SK-MEL-5 (cell line): Measurements from ENCODE around the gene SGF29. TPM values are rescaled to one million over a fixed set of nuclear protein-coding genes. Genes with fewer than 3 reads are reported as not detected.
A peak's percentile ranks its signal among the peaks of the same experiment; 100 is the strongest.
"Not testable (repeated sequence)": the region's sequence is repeated elsewhere in the genome, so short reads cannot be mapped to it uniquely, and the experiment has no call there.

Source experiments
- DNase-seq: peaks from one replicate; pipeline ENCODE4 v3.0.0-alpha.2; 2016; ENCODE audit warnings: low read depth, low spot score
- in situ Hi-C: cut with HindIII; loops from 2 replicates; pipeline ENCODE4 v1.10.0; 2016; ENCODE audit warnings: low sequenced_read_pairs, high pct_unique_total_duplicates, low pct_unique_long_range_greater_than_20kb
- total RNA-seq: library from RNA; depleted of rRNA; stranded (reverse); fragments of >200 nt; shearing (Covaris generic); gene quantifications from 2 replicates; pipeline ENCODE4 v1.2.3, GENCODE V29; 2014; rRNA removed

Gene SGF29
- total RNA-seq, 1 experiment from 2014 or later, result 11.0 TPM

DNA sequence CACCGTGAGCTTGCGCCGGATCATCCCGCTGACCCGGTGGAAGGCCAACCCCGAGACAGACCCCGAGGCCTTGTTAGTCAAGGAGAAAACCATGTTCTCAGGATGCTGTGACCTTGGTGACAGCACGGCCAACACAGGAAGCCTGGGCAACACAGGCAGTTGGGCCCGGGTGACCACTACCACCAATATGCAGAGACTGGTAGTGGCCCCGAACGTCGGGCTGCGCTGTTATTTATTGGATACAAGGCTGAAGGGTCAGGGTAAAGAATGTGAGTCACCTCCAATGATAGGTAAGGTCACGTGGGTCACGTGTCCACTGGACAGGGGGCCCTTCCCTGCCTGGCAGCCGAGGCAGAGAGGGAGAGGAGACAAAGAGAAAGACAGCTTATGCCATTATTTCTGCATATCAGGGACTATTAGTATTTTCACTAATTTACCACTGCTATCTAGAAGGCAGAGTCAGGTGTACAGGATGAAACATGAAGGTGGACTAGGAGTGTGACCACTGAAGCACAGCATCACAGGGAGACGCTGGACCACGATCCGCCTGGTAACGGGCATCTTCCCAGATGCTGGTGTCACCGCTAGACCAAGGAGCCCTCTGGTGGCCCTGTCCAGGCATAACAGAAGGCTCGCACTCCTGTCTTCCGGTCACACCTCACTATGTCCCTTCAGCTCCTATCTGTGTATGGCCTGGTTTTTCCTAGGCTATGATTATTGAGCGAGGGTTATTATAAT is 61.9 kb downstream of the SGF29 start:
- peak; percentile 56 for DNase-seq
- in situ Hi-C loops, result not testable (repeated sequence)

DNA sequence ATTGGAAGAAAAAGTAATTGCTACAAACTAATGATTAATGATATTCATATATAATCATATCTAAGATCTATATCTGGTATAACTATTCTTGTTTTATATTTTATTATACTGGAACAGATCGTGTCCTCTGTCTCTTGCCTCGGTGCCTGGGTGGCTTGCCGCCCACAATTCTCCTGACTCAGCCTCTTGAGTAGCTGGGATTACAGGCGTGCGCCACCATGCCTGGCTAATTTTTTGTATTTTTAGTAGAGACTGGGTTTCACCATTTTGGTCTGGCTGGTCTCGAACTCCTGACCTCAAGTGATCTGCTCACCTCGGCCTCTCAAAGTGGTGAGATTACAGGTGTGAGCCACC is 62.5 kb downstream of the SGF29 start:
- DNase-seq, in situ Hi-C loops: not testable (repeated sequence)

DNA sequence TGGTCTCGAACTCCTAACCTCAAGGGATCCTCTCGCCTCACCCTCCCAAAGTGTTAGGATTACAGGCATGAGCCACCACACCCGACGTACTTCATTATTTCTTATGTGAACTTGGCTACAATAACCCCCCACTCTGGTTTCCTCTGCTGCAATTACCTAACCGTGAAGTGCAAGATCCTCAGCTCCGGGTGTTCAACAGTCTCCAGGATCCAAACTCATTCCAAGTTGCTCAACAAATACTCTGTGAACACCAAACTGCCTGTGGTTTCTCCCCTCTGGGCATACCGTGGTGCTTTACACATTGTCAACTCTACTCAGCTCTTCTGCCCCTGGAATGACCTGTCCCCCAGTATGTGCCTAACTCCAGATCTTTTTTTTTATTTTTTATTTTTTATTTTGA is 62.9 kb downstream of the SGF29 start:
- DNase-seq, result no peak
- in situ Hi-C loops, result no loop called here

DNA sequence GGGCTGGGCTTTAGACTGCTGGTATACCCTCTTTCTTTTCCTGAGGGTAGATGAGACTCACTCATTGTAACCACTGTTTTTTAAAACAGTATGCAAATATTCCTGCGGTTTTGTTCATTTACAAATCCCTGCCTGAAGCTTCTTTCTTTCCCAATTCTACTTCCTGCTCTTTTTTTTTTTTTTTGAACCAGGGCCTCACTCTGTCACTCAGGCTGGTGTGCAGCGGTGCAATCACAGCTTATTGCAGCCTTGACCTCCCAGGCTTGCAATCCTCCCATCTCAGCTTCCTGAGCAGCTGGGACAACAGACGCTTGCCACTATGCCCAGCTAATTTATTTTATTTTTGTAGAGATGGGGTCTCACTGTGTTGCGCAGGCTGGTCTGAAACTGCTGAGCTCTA is 64.2 kb downstream of the SGF29 start:
- no peak for DNase-seq
- in situ Hi-C loops, result no loop called here

- DNase-seq, in situ Hi-C loops: not testable (repeated sequence)
Observed at GRCh38 chr16:28620316-28620715, 66.6 kb downstream of the SGF29 start.

DNA sequence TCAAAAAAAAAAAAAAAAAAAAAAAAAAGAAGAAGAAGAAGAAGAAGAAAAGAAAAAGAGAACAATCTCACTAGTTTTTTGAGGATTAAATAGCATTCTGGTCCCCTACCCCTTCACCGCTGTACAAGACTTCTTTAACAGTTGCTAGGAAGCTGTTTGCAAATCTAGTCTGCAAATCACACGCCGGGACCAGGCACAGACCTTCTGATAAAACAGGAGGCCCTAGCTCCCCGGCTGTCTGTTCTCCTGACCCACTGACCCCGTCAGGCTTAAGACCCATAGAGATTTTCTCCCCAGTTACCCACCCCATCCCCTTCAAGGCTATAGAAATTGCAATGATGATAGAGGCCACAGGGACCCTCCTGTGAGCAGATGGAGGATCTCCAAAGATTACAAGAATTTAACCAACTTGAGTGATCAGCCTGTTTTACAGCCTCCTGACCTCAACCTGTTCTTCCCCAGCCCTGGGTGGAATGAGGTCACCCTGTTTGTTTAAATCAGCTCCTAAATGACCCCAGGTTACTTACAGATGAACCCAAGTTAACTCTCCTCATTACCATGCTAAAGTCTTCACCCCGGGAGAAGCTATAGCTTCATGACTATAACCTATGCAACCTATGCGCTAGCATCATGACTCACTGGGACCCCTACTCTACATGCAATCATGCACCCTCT is 67.9 kb downstream of the SGF29 start:
- no peak for DNase-seq
- in situ Hi-C loops, result no loop called here

GRCh38 chr16:28622532-28623171 is 68.9 kb downstream of the SGF29 start:
- DNase-seq, in situ Hi-C loops: not testable (repeated sequence)

DNA sequence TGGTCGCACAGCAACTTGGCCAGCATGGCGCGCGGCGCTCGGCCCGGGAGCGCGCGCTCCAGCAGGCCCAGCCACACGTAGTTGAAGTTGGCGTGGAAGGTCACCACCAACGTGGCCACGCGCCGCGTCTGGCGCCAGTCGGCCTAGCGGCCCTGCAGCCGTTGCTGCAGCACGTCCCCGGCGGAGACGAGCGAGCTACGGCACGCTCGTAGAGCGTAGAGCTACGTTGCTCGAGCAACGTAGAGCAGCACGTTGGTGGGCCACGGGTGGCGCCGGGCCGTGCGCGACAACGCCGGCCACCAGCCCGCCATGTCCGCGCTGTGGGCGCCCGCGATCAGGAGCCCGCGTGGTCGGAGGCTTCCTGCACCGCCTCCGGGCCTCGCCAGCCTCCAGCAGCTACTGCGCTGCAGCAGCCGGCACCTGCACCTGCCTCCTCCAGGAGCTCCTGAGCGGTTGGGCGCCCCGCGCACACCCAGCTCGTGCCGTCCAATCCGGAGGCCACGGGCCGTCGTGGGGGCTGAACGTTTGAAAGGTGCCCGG is 69.5 kb downstream of the SGF29 start:
- in situ Hi-C loops, result no loop called here
- no peak for DNase-seq

DNA sequence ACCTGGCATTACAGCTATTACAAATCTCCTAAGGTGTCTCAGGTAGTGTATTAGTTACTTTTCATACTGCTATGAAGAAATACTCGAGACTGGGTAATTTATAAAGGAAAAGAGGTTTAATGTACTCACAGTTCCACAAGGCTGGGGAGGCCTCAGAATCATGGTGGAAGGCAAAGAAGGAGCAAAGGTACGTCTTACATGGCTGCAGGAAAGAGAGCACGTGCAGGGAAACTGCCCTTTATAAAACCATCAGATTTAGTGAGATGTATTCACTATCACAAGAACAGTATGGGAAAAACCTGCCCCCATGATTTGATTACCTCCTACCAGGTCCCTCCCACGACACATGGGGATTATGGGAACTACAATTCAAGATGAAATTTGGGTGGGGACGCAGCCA is 77.2 kb downstream of the SGF29 start:
- in situ Hi-C loops, DNase-seq: not testable (repeated sequence)

- DNase-seq, in situ Hi-C loops: not testable (repeated sequence)
Observed at GRCh38 chr16:28636093-28636823, 82.5 kb downstream of the SGF29 start.

DNA sequence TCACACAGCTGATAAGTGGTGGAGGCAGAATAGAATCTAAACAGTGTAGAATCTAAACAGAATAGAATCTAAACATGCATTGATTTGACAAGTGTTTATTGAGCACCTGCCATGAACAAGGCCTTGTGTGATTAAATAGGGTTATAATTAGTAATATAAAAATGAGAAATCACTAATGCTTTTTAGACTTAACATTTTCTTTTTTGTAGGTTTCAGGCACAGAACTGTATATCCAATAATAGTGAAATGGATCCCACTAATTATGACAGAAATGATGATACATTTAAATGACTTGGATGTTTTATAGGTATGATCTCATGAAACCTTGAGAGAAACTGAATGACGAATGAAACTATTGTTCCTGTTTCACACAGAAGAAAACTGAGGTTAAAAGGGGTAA is 84.0 kb downstream of the SGF29 start, which contains the start of gene NPIPB8:
NPIPB8 (plus strand) TSS at position 301 of the 400 bp plus-strand sequence. CDS start 296 bp downstream, outside the sequence.
- in situ Hi-C loops, DNase-seq: not testable (repeated sequence)

DNA sequence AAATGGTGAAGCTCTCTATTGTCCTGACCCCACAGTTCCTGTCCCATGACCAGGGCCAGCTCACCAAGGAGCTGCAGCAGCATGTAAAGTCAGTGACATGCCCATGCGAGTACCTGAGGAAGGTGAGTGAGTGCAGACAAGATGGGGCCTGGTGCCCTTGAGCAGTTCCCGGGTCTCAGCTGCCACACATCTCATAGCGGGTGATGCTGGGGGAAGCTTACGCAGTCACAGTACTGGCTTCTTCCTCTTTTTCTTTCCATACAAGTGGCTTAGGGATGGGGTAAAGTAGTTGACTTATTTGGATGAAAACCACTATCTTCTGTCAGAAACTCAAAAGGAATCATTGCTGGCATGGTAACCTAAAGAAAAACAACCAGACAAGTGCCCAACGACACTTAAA is 84.6 kb downstream of the SGF29 start:
- DNase-seq, in situ Hi-C loops: not testable (repeated sequence)

DNA sequence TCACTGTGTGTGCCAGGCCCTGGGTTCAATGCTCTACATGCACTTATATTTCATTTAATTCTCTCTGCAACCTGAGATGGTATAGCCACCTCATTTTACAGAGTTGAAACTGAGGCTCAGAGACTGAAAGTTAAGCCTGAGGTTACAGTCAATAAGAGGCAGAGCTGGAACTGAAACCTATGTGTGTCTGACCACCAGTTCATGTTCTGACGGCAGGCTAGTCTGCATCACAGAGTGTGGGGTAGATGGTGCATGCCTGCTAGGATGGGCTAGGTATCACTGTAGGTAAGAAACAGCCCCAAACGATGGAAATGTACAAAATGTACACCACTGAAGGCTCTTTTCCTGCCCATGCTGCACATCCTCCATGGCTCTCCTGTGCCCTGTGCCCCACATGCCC is 86.2 kb downstream of the SGF29 start:
- in situ Hi-C loops, DNase-seq: not testable (repeated sequence)

Other genes with a start within 250 kb of the SGF29 start
- 0.55 TPM in 1 of 2 replicates, not detected in the other for gene NPIPB6, start 190.4 kb upstream of the SGF29 start, total RNA-seq
- gene EIF3CL, start 150.1 kb upstream of the SGF29 start, total RNA-seq, result 30.1 and 47.9 TPM in 2 replicates
- gene NPIPB7, start 81.6 kb upstream of the SGF29 start, total RNA-seq, result not detected in 2 replicates
- gene CLN3, start 61.8 kb upstream of the SGF29 start, total RNA-seq, result 17.7 and 29.4 TPM in 2 replicates
- gene APOBR, start 59.3 kb upstream of the SGF29 start, total RNA-seq, result 0.03 TPM in 1 of 2 replicates, not detected in the other
- gene IL27, start 47.1 kb upstream of the SGF29 start, total RNA-seq, result not detected in 2 replicates
- 61.5 and 64.9 TPM in 2 replicates for gene NUPR1, start 14.9 kb upstream of the SGF29 start, total RNA-seq
- gene SULT1A2, start 43.1 kb downstream of the SGF29 start, total RNA-seq, result not detected in 2 replicates
- 0.43 and 3.1 TPM in 2 replicates for gene SULT1A1, start 56.1 kb downstream of the SGF29 start, total RNA-seq
- gene NPIPB8, start 84.1 kb downstream of the SGF29 start, total RNA-seq, result not detected in 2 replicates
- 186 and 197 TPM in 2 replicates for gene EIF3C, start 157.5 kb downstream of the SGF29 start, total RNA-seq
- 0.16 and 1.9 TPM in 2 replicates for gene NPIPB9, start 197.9 kb downstream of the SGF29 start, total RNA-seq